NCI-H2196 (cell line): Measurements from ENCODE around the gene IGFLR1.
A peak's percentile ranks its signal among the peaks of the same experiment; 100 is the strongest.
"Not testable (repeated sequence)": the region's sequence is repeated elsewhere in the genome, so short reads cannot be mapped to it uniquely, and the experiment has no call there.

Experiments used
- DNase-seq: peaks from one replicate; lab custom pipeline; 2025; ENCODE audit not compliant: unreplicated experiment; lab: John Stamatoyannopoulos, UW

IGFLR1 gene

GRCh38 chr19:35710784-35711723 is 31.2 kb downstream of the IGFLR1 start:
- DNase-seq, result no peak

DNA sequence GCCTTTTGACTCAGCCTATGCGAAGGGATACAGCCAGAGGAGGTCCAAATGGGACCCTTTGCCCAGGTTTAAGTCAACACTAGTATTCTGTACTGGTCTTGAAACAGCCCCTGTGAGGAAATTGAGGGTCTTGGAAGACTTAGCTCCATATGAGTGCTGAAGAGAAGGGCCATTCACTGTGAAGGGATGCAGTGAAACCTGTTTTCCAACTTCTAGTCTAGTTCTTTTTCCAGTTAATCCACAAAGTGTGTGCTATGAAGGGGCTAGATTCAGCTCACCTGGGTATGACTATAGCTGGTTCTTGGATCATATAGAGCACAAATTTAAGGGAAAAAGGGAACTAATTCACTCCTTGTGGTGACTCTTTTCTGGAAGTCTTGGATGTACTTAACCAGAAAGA is 33.9 kb downstream of the IGFLR1 start:
- DNase-seq, result no peak

DNA sequence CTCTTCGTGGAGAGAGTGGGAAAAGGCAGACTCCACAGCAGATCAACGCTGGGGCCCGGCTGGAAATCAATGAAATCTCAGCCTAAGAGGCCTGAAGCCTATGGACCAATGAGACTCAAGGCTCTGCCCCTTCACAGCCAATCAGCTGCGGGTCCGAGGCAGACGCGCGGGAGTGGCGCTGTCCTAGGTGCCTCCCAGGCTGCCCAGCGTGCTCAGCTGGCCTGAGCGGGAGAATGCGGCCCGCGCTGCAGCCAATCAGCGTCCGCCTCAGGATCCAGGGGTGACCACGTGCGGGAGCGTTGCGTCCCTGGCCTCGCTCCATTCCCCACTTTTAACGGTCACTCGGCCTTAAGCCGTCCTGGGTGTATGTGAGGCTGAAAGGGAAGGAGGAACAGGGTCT is 38.0 kb downstream of the IGFLR1 start, which contains the start of gene ZBTB32:
Gene ZBTB32, plus strand, starts transcription at position 341 of the 400 bp plus-strand sequence. CDS start 10,069 bp downstream, outside the sequence.
- DNase-seq, result no peak

DNA sequence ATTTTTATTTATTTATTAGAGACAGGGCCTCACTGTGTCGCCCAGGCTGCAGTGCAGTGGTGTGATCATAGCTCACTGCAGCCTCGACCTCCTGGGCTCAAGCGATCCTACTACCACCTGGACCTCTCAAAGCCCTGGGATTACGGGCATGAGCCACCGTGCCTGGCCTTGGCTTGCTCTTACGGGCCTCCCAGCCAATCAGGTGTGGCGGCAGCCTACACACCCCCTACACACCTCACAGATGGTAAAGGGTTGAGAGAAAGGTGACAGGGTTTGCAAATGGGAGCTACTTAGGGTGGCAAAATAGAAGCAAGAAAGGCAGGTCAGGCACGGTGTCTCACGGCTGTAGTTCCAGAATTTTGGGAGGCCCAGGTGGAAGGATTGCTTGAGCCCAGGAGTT is 38.9 kb downstream of the IGFLR1 start:
- peak; percentile 63 for DNase-seq

DNA sequence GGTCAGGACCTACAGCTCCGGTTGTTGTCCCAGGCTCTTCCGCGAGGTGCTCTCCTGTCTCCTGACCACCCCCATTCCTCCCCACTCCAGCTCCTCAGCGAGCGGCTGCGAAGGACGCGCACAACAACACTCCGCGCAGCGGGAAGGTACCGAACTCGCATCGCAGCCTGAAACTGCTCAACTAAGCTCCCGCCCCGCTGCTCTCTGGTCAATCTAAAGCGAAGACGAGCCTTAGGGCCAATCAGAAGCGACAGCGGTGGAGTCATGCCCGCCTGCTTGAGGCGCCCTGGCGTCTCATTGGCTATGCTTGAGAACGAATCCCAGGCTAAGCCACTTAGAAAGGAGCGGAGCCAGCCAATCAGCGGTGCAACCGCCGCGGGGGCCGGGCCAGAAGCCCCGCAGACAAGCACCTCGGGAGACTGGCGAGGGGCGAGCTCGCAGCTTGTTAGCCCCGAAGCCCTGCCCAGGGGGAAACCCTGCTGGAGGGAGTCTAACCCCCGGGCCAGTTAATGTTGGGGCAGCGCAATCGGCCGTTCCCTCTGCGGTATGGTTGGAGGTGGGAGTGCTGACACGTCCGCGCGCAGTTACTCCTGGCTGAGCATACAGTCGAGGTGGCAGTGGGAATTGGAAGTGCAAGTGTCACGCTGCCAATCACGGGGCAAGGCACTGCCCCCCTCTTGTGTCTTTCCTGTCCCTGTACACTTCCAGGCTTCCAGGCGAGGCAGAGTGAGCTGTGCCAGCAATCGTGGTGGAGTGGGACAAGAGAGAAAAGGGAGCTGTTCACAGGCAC is 39.8 kb downstream of the IGFLR1 start:
- peak; percentile 98 for DNase-seq

GRCh38 chr19:35696835-35697234 is 45.4 kb downstream of the IGFLR1 start:
- DNase-seq, result no peak

- DNase-seq, result no peak
Measured at GRCh38 chr19:35695895-35696422, 46.3 kb downstream of the IGFLR1 start.

- peak; percentile 91 for DNase-seq
Measured at GRCh38 chr19:35693835-35694599, 48.2 kb downstream of the IGFLR1 start.

DNA sequence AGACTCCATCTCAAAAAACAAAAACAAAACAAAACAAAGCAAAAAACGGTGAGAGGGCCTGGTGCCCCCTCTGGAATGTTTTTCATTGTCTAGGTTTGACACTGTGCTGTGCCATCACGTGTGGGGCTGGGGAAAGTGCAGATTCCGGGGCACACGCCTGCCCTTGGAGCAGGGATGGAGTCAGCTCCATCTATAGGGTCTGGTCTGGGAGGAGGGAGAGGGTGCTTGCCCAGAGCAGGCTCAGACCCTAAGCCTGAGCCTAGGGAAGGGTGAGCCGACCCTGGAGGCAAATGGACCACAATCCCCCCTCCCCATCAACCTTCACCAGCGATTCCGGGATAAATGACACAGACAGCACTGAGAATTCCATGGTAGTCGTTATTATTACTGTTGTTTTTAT is 48.8 kb downstream of the IGFLR1 start:
- no peak for DNase-seq

GRCh38 chr19:35692010-35692409 is 50.2 kb downstream of the IGFLR1 start:
- no peak for DNase-seq

GRCh38 chr19:35691106-35691505 is 51.1 kb downstream of the IGFLR1 start:
- DNase-seq, result not testable (repeated sequence)

DNA sequence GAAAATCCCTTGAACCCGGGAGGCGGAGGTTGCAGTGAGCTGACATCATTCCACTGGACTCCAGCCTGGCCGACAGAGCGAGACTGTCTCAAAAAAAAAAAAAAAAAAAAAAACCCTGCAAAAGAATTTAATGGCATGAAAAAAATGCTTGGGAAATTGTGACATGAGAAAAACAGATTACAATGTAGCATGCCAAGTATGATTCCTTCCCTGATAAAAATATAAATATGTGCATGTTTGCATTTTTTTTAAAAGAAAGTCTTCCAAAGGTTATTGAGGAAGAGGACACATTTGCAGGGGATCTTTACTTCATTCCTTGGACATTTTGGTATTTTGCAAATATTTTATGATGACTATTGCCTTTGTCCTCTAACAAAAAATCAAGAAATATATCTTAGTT is 52.4 kb downstream of the IGFLR1 start:
- no peak for DNase-seq
